Measurements from ENCODE around the gene RACK1. TPM values are rescaled to one million over a fixed set of nuclear protein-coding genes. Genes with fewer than 3 reads are reported as not detected.

RACK1 gene
- total RNA-seq, 1 experiment from 2014 or later = 2,552 TPM

- Histone ChIP-seq H3K23ac (ENCODE audit: insufficient read length, low read depth, low read length) (no peak overlapping the region), H3T11ph (ENCODE audit: low read length) (no peak overlapping the region), H2BK15ac (ENCODE audit: low read depth, low read length) (no peak overlapping the region), H4K20me1 (ENCODE audit: control insufficient read depth, insufficient read depth, insufficient read length) (no peaks in the 10 kb centered on the region), H2BK120ac (ENCODE audit: low read depth, low read length, poor library complexity, severe bottlenecking) (no peak overlapping the region), H3K18ac (ENCODE audit: insufficient read length, low read depth, low read length) (peak overlapping the region; percentile 8), H3K79me2 (ENCODE audit: insufficient read depth, low read length) (no peaks in the 10 kb centered on the region), H3K9ac (ENCODE audit: extremely low read depth, insufficient read length, low read length) (peak overlapping the region; percentile 25), H3K4ac (ENCODE audit: low read depth, low read length) (no peak overlapping the region), H3K56ac (ENCODE audit: insufficient read length, low read depth, low read length) (no peak overlapping the region), H2BK20ac (ENCODE audit: low read depth, low read length, poor library complexity, severe bottlenecking) (no peak overlapping the region), H4K5ac (ENCODE audit: insufficient read length, low read depth, low read length) (no peak overlapping the region), H3K27me3 (ENCODE audit: insufficient read depth, low read length) (peaks cover 29% of the 10 kb centered on the region), H2AFZ (ENCODE audit: low read length) (no peak overlapping the region), H3K27ac (ENCODE audit: insufficient read length, low read depth, low read length) (no peak overlapping the region), H3K14ac (ENCODE audit: insufficient read depth, low read length) (no peak overlapping the region), H3K23me2 (ENCODE audit: insufficient read length, low read depth, low read length, poor library complexity, severe bottlenecking) (peaks cover 26% of the 10 kb centered on the region), H2BK12ac (ENCODE audit: insufficient read length, low read depth, low read length) (no peak overlapping the region), H3K9me3 (ENCODE audit: control insufficient read depth, low read depth, low read length) (no peaks in the 10 kb centered on the region), H4K8ac (replicated peaks; ENCODE audit: insufficient read length, low read depth, low read length) (no peak overlapping the region), H3K79me1 (ENCODE audit: insufficient read depth, low read depth, low read length, poor library complexity, severe bottlenecking) (no peaks in the 10 kb centered on the region), H3K4me1 (ENCODE audit: insufficient read depth, low read length) (no peaks in the 10 kb centered on the region), H2BK5ac (ENCODE audit: insufficient read length, low read length) (no peak overlapping the region), H2AK5ac (ENCODE audit: insufficient read length, low read length) (no peak overlapping the region), H3K4me2 (ENCODE audit: insufficient read depth, insufficient read length, low read length) (peak overlapping the region; percentile 92), H4K91ac (ENCODE audit: insufficient read length, low read depth, low read length) (no peak overlapping the region)
- peak overlapping the region; percentile 42 to 85 (median 85); a peak in 6 of 7 replicates for H3K27ac Mint-ChIP-seq
- H3K9me3 Mint-ChIP-seq = peaks cover 11 to 16% of the 10 kb centered on the region in 2 experiments; a peak in 3 of 5 replicates
- peak; percentile 86 for DNase-seq
- H3K27me3 Mint-ChIP-seq (ENCODE audit: low read depth) = peaks cover 51% of the 10 kb centered on the region
- peaks cover 0 to 8% (median 0%) of the 10 kb centered on the region in 3 experiments; a peak in 2 of 7 replicates for H3K36me3 Mint-ChIP-seq (ENCODE audit: insufficient read depth in 1 of 3, low read depth in 3 of 3)
- H3K4me3 Mint-ChIP-seq = peak overlapping the region; percentile 92 to 99
- H3K4me1 Mint-ChIP-seq = peaks cover 17 to 32% of the 10 kb centered on the region in 2 experiments
- WGBS (ENCODE audit: extremely low coverage, insufficient read length, low lambda C conversion rate) = no CpG with 5 or more reads among the region's 36 CpGs
- TF ChIP-seq CTCF (conservative IDR thresholded peaks at IDR 0.05) = no peak
Measured at GRCh38 chr5:181207214-181207959, 36.3 kb downstream of the RACK1 start.

All from H9 (cell line).